GM12864 (cell line): Measurements from ENCODE around the gene BBS1.

ENCODE experiments used
- DNase-seq: peaks from one replicate; pipeline ENCODE4 v3.0.0-alpha.2; 2011; ENCODE audit warnings: low read depth
- H3K4me3 ChIP-seq: 2 replicates; pipeline ENCODE4 v1.5.1; 2011; ENCODE audit warnings: mild to moderate bottlenecking, low read depth, low read length, control low read depth
- TF ChIP-seq, protein P1 (sequence below): IDR thresholded peaks from 2 replicates; pipeline ENCODE4 v1.5.1; 2011; ENCODE audit warnings: low read depth, mild to moderate bottlenecking, moderate library complexity, low read length, control low read depth, inconsistent platforms; ENCODE audit errors: missing control alignments

The BBS1 gene

DNA sequence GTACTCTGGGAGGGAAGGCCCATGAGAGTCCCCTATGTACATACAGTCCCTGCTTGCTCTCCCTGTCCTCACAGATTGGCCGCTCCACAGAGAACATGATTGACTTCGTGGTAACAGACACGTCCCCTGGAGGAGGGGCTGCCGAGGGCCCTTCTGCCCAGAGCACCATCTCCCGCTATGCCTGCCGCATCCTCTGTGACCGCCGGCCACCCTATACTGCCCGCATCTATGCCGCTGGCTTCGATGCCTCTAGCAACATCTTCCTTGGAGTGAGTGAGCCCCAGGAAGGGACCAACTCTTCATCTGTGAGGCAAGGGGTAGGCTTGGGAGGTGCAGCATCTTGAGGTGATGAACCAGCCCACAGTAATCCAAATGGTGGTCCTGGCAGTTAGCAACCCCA, 37.3 kb upstream of the BBS1 start:
- TF ChIP-seq, protein P1, sequence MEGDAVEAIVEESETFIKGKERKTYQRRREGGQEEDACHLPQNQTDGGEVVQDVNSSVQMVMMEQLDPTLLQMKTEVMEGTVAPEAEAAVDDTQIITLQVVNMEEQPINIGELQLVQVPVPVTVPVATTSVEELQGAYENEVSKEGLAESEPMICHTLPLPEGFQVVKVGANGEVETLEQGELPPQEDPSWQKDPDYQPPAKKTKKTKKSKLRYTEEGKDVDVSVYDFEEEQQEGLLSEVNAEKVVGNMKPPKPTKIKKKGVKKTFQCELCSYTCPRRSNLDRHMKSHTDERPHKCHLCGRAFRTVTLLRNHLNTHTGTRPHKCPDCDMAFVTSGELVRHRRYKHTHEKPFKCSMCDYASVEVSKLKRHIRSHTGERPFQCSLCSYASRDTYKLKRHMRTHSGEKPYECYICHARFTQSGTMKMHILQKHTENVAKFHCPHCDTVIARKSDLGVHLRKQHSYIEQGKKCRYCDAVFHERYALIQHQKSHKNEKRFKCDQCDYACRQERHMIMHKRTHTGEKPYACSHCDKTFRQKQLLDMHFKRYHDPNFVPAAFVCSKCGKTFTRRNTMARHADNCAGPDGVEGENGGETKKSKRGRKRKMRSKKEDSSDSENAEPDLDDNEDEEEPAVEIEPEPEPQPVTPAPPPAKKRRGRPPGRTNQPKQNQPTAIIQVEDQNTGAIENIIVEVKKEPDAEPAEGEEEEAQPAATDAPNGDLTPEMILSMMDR = no peak
- no peak overlapping the region for H3K4me3 ChIP-seq
- DNase-seq = no peak

DNA sequence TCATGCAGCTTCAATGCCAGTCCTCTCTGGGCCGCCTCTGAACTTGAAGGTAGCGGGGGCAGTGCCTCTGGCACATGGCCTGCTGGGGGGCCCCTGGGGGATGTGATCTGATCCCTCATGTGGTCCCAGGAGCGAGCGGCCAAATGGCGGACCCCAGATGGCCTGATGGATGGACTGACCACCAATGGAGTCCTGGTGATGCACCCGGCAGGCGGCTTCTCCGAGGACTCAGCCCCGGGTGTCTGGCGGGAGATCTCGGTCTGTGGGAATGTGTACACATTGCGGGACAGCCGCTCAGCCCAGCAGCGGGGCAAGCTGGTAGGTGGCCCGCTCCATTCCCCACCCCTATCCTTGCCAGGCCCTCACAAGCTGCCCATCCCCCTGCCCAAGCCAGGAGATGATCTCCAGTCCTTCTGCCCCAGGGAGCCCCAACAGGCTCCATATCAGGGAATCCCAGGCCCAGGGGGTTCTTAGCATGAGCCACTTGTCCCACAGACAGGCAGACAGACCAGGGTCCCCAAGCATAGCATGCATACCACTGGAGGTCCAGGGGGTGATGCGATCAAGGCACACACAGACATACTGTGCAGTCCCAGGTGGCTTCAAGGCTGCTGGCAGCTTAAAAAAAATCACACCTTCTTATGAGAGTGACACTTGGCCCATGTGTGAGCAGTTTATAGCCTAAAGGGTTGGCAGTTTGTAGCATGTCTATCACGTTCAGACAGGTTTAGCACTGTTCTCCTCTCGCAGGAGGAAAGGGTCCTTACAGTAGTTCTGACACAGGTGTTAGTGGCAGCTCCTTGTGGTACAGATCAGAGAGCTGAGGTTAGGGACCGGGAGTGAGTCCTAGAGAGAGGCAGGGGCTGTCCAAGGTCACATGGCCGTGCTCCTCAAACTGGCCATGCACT, 36.6 kb upstream of the BBS1 start:
- TF ChIP-seq, protein P1 = no peak
- no peak for DNase-seq
- H3K4me3 ChIP-seq = no peak overlapping the region

DNA sequence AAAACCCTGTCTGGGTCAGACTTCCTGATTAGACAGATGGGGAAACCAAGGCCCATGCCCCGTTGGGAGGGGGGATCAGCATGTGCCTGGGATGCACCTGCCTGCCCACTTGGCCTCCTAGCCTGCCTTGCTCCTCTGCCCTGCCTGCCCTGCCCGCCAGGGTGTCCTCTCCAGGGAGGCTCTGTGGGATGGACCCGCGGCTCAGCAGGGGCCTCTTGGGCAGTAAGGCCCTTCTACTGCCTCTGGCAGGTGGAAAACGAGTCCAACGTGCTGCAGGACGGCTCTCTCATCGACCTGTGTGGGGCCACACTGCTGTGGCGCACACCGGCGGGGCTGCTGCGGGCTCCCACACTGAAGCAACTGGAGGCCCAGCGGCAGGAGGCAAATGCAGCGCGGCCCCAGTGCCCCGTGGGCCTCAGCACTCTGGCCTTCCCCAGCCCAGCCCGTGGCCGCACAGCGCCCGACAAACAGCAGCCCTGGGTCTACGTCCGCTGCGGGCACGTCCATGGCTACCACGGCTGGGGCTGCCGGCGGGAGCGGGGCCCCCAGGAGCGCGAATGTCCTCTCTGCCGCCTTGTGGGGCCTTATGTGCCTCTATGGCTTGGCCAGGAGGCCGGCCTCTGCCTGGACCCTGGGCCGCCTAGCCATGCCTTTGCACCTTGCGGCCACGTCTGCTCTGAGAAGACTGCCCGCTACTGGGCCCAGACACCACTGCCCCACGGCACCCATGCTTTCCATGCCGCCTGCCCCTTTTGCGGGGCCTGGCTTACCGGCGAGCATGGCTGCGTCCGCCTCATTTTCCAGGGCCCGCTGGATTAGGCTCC, 34.9 kb upstream of the BBS1 start:
- DNase-seq = no peak
- no peak overlapping the region for H3K4me3 ChIP-seq
- TF ChIP-seq, protein P1 = no peak

DNA sequence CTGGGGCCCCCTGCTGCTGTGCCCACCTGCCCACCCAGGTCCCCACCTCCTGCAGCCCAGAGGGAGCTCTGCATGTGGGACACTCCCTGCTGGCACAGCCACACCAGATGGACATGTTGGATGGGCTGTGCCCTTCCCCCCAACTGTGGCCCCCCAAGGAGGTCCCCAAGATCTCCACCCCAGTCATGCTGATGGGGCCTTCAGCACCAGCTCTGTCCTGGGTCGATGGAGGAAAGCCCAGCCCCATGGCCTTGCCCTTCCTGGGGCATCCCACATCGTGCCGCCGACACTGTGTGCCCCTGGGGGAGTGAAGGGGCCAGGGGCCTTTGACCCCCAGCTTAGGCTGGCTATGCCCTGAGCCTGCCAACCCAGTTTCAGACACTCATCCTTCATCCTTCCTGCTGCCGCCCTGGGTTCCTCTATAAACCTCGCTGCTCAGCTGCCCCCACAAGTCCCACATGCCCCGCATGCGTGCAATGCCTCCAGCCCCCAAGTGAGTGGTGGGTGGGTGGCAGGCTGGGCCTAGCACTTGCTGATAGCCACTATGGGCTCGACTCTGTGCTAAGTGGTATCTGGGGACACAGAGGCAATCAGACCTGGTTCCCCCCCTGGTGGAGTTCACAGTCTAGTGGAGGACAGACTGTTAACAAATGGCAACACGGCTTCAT, 34.1 kb upstream of the BBS1 start:
- TF ChIP-seq, protein P1 = no peak
- no peak for DNase-seq
- H3K4me3 ChIP-seq = no peak overlapping the region

DNA sequence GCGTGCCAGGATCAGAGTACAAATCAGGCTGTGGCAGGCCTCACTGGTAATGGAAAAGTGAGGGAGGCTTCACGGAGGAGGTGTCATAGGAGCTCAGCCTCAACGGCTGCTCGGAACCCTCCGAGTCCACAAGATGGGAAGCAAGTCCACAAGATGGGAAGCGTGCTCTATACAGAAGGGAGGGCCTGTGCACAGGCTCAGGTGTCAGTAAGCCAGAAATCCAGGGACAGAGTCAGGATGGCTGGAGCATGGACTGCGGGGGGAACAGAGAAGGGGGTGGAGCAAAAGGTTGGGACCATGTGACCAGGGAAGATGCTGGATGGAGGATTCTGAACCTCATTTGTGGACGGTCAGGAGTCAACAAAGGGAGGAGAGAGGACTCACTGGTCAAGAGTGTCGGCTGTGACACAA, 33.6 kb upstream of the BBS1 start:
- TF ChIP-seq, protein P1 = no peak
- no peak for DNase-seq
- H3K4me3 ChIP-seq = no peak overlapping the region

DNA sequence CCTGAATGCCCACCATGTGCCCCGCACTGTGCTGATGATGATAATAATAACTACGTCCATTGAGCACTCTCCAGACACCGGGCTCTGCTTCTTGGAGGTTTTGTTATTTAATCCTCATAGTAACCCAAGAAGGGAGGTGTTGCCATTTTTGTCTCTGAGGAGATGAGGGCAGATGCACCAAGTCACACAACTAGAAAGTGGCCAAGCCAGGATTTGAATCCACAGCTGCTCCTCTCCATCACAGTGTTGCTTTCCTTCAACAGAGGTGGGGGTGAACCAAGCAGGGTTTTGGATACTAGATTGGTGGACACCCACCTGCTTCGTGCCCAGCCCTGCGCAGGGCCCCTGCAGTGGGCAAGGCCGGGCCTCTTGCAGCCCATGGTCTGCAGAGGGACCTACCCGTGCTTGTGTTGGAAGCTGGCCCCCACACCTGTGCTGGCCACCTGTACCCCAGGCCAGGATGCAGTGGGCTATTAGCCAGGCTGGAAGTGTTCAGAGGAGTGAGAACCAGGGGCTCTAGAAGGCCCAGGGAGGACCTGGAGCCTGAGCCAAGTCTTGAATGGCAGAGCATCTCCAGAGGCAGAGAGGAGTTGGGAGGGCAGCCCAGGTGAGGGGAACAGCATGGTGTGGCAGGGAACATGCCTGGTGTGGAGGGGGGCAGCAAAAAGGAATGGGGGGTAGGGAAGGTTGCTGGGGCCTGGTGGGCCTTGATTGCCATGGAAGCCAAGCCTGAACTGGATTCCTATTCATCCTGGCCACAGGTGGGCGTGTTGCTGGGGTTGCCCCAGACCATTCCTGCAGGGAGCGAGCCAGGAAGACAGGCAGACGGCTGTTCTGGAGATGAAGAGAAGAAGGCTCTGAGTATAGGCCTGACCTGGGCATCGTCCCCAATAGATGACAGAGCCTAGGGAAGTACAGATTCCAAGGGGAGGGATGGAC, 32.9 kb upstream of the BBS1 start:
- no peak overlapping the region for H3K4me3 ChIP-seq
- TF ChIP-seq, protein P1 = no peak
- DNase-seq = no peak
